Skeletal muscle cell (primary cell): ENCODE measurements around the gene ABI2.

ENCODE experiments used
- DNase-seq: peaks from one replicate; pipeline ENCODE4 v3.0.0-alpha.2; 2010; ENCODE audit warnings: low read depth
- H3K4me3 ChIP-seq: 2 replicates; pipeline ENCODE4 v1.5.1; 2011; ENCODE audit warnings: low read depth, mild to moderate bottlenecking, control low read depth, low read length, moderate library complexity

Gene ABI2

GRCh38 chr2:203453858-203454451 is 125.8 kb downstream of the ABI2 start:
- DNase-seq = no peak
- no peak overlapping the region for H3K4me3 ChIP-seq

GRCh38 chr2:203455209-203455608 is 127.0 kb downstream of the ABI2 start:
- H3K4me3 ChIP-seq = no peak overlapping the region
- no peak for DNase-seq

- H3K4me3 ChIP-seq = no peak overlapping the region
- DNase-seq = no peak
These were observed 133.6 kb downstream of the ABI2 start for GRCh38 chr2:203461746-203462145.

- DNase-seq = no peak
- no peak overlapping the region for H3K4me3 ChIP-seq
These were observed 134.1 kb downstream of the ABI2 start for GRCh38 chr2:203462308-203462707.

GRCh38 chr2:203463266-203463678 is 135.1 kb downstream of the ABI2 start:
- no peak overlapping the region for H3K4me3 ChIP-seq
- DNase-seq = no peak

- no peak overlapping the region for H3K4me3 ChIP-seq
- DNase-seq = no peak
These were observed 141.4 kb downstream of the ABI2 start for GRCh38 chr2:203469546-203469945.

- H3K4me3 ChIP-seq = no peak overlapping the region
- no peak for DNase-seq
These were observed 142.2 kb downstream of the ABI2 start for GRCh38 chr2:203470371-203470770.

GRCh38 chr2:203471323-203471722 is 143.1 kb downstream of the ABI2 start:
- no peak for DNase-seq
- no peak overlapping the region for H3K4me3 ChIP-seq

GRCh38 chr2:203476881-203477280 is 148.7 kb downstream of the ABI2 start:
- DNase-seq = no peak
- no peak overlapping the region for H3K4me3 ChIP-seq

GRCh38 chr2:203480623-203481022 is 152.4 kb downstream of the ABI2 start:
- DNase-seq = no peak
- no peak overlapping the region for H3K4me3 ChIP-seq

- H3K4me3 ChIP-seq = no peak overlapping the region
- no peak for DNase-seq
These were observed 156.3 kb downstream of the ABI2 start for GRCh38 chr2:203484266-203485112.

- DNase-seq = no peak
- H3K4me3 ChIP-seq = no peak overlapping the region
These were observed 161.3 kb downstream of the ABI2 start for GRCh38 chr2:203489531-203489930.

- H3K4me3 ChIP-seq = no peak overlapping the region
- no peak for DNase-seq
These were observed 162.2 kb downstream of the ABI2 start for GRCh38 chr2:203490391-203490790.

- no peak overlapping the region for H3K4me3 ChIP-seq
These were observed 164.8 kb downstream of the ABI2 start for GRCh38 chr2:203492965-203493364.

More at GRCh38 chr2:203492965-203493364, 164.8 kb downstream of the ABI2 start:
- DNase-seq = no peak
